MM.1S (cell line): ENCODE results near the gene CD200R1.

Experiments
- EZH2 ChIP-seq: fragments of 300-600 bp; sonication (generic); optimal IDR thresholded peaks from 2 replicates; pipeline ENCODE3; 2017; ENCODE audit warnings: low read depth, mild to moderate bottlenecking, antibody characterized with exemption, low read length, mixed read lengths
- EZH2phosphoT487 ChIP-seq: fragments of 300-600 bp; sonication (generic); IDR thresholded peaks from 2 replicates; pipeline ENCODE4 v1.6.1; 2018; ENCODE audit warnings: antibody characterized with exemption, low read length
- TF ChIP-seq, protein P1 (sequence below): fragments of 300-600 bp; sonication (generic); IDR thresholded peaks from 2 replicates; pipeline ENCODE4 v1.5.1; 2016; ENCODE audit warnings: antibody characterized with exemption, low read length, mixed read lengths

DNA sequence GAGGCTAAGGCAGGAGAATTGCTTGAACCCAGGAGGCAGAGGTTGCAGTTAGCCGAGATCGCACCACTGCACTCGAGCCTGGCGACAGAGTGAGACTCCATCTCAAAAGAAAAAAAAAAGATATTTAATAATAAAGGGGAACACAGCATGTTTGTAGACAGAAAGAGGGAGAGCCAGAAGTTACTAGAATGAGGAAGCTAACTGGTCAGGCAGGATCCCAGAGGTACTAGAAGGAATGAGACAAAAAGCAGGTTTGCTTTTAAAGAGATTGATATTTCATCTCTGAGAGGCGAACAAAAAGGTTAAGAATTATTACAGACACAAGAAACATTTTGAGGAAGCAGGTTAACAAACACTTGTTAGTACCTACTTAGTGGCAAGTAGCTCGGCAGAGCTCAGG lies 9.2 kb downstream of the CD200R1 start:
- TF ChIP-seq EZH2 = no peak
- TF ChIP-seq, protein P1, sequence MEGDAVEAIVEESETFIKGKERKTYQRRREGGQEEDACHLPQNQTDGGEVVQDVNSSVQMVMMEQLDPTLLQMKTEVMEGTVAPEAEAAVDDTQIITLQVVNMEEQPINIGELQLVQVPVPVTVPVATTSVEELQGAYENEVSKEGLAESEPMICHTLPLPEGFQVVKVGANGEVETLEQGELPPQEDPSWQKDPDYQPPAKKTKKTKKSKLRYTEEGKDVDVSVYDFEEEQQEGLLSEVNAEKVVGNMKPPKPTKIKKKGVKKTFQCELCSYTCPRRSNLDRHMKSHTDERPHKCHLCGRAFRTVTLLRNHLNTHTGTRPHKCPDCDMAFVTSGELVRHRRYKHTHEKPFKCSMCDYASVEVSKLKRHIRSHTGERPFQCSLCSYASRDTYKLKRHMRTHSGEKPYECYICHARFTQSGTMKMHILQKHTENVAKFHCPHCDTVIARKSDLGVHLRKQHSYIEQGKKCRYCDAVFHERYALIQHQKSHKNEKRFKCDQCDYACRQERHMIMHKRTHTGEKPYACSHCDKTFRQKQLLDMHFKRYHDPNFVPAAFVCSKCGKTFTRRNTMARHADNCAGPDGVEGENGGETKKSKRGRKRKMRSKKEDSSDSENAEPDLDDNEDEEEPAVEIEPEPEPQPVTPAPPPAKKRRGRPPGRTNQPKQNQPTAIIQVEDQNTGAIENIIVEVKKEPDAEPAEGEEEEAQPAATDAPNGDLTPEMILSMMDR = no peak
- TF ChIP-seq EZH2phosphoT487 = no peak
